Upper lobe of right lung (tissue), 1 donor: ENCODE data around the gene PKD1. TPM values are rescaled to one million over a fixed set of nuclear protein-coding genes. Genes with fewer than 3 reads are reported as not detected.

Source experiments
- ATAC-seq: fragments of 200-7000 bp; cut with Tn5 transposase; one replicate; pipeline ENCODE4 v1.9.1; 2020; ENCODE audit warnings: mild to moderate bottlenecking, moderate library complexity
- DNase-seq: peaks from one replicate; pipeline ENCODE4 v3.0.0-alpha.2; 2020
- H3K27ac ChIP-seq: fragments of 200-600 bp; one replicate; pipeline ENCODE4 v1.8.0; 2022
- H3K27me3 ChIP-seq: fragments of 200-600 bp; one replicate; pipeline ENCODE4 v1.8.0; 2022; ENCODE audit warnings: mild to moderate bottlenecking
- H3K36me3 ChIP-seq: fragments of 200-600 bp; one replicate; pipeline ENCODE4 v1.8.0; 2022
- H3K4me1 ChIP-seq: fragments of 200-600 bp; one replicate; pipeline ENCODE4 v1.8.0; 2022
- H3K4me3 ChIP-seq: fragments of 200-600 bp; one replicate; pipeline ENCODE4 v1.8.0; 2022; ENCODE audit warnings: mild to moderate bottlenecking
- H3K9me3 ChIP-seq: fragments of 200-600 bp; one replicate; pipeline ENCODE4 v1.8.0; 2022
- intact Hi-C: fragments of 100-400 bp; cut with DNase I; formaldehyde crosslinking; loops from one replicate; pipeline ENCODE4 v1.11.0; 2022
- total RNA-seq: library from RNA; stranded (reverse); fragmentation: NEBNext Ultra II Directional; extraction: Animal tissue kit (Norgen Biotek cat#: 25700); gene quantifications from one replicate; pipeline ENCODE4 v1.2.1, GENCODE V29; 2021
- TF ChIP-seq, protein P1 (sequence below): fragments of 200-600 bp; IDR thresholded peaks from one replicate; pipeline ENCODE4 v1.8.0; 2022; ENCODE audit warnings: antibody characterized with exemption
- donor health status: DM: no; HTN: yes; CAD: no; lungs with severe emphysema.

The PKD1 gene
- total RNA-seq, 1 donor from 2014 or later, result 84.8 TPM

DNA sequence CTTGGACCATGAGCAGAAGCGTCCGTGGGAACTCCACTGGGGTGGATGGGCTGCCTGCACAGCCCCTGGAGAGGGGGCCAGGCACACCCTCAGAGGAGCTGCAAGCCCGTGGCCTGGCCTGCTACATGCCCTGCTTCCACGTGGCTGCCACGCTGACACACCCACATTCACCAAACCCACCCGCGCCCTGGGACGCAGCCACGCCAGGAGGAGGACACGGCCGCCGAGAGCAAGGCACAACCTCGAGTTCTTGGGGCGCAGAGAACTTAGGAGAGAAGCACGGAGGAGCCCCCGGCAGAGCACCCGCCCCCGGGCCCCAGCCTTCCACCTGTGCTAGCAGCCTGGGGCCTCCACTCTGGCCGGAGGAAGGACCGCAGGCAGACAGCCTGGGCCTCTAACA, 41.9 kb upstream of the PKD1 start:
- intact Hi-C loops, result no loop called here
- Histone ChIP-seq H3K27ac (no peak overlapping the region), H3K4me1 (no peaks in the 10 kb centered on the region), H3K27me3 (no peaks in the 10 kb centered on the region), H3K36me3 (peaks cover 38% of the 10 kb centered on the region), H3K9me3 (no peaks in the 10 kb centered on the region), H3K4me3 (no peak overlapping the region)
- TF ChIP-seq, protein P1, sequence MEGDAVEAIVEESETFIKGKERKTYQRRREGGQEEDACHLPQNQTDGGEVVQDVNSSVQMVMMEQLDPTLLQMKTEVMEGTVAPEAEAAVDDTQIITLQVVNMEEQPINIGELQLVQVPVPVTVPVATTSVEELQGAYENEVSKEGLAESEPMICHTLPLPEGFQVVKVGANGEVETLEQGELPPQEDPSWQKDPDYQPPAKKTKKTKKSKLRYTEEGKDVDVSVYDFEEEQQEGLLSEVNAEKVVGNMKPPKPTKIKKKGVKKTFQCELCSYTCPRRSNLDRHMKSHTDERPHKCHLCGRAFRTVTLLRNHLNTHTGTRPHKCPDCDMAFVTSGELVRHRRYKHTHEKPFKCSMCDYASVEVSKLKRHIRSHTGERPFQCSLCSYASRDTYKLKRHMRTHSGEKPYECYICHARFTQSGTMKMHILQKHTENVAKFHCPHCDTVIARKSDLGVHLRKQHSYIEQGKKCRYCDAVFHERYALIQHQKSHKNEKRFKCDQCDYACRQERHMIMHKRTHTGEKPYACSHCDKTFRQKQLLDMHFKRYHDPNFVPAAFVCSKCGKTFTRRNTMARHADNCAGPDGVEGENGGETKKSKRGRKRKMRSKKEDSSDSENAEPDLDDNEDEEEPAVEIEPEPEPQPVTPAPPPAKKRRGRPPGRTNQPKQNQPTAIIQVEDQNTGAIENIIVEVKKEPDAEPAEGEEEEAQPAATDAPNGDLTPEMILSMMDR, result no peak
- ATAC-seq (no peak), DNase-seq (no peak)

DNA sequence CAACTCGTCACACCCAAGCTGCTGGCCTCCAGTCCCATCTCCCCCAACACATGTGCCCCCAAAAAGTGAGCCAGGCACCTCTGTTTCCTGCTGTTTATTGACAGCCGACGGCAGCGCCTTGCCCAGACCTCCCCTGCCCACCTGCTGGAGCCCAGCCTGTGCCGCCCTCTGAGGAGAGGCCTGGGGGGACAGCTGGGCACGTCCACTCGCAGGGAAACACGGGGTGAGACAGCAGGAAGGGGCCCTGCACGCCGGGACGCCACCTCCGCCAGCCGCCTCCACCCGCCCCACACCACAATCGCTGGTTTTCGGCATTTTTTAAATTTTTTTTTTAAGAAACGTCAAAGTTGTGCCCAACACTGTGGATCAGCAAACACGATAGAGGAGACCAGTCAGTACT, 41.4 kb upstream of the PKD1 start:
- Histone ChIP-seq H3K27me3 (no peaks in the 10 kb centered on the region), H3K36me3 (peaks cover 38% of the 10 kb centered on the region), H3K9me3 (no peaks in the 10 kb centered on the region), H3K4me1 (no peaks in the 10 kb centered on the region), H3K4me3 (no peak overlapping the region), H3K27ac (no peak overlapping the region)
- intact Hi-C loops, result no loop called here
- DNase-seq (no peak), ATAC-seq (no peak)
- TF ChIP-seq, protein P1, result no peak

DNA sequence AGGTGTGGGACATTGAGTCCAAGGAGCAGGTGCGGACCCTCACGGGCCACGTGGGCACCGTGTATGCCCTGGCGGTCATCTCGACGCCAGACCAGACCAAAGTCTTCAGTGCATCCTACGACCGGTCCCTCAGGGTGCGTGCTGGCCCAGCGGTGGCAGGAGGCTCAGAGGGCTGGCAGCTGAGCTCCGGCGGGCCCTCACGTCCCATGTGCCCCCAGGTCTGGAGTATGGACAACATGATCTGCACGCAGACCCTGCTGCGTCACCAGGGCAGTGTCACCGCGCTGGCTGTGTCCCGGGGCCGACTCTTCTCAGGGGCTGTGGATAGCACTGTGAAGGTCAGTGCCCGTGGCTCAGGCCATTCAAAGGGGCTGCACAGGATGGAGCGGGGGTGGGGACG, 40.3 kb upstream of the PKD1 start:
- H3K36me3 ChIP-seq, result peaks cover 45% of the 10 kb centered on the region
- intact Hi-C loops, result no loop called here
- no peaks in the 10 kb centered on the region for H3K27me3 ChIP-seq
- no peak overlapping the region for H3K4me3 ChIP-seq
- no peaks in the 10 kb centered on the region for H3K9me3 ChIP-seq
- DNase-seq (no peak), ATAC-seq (no peak)
- no peak overlapping the region for H3K27ac ChIP-seq
- TF ChIP-seq, protein P1, result no peak
- no peaks in the 10 kb centered on the region for H3K4me1 ChIP-seq

DNA sequence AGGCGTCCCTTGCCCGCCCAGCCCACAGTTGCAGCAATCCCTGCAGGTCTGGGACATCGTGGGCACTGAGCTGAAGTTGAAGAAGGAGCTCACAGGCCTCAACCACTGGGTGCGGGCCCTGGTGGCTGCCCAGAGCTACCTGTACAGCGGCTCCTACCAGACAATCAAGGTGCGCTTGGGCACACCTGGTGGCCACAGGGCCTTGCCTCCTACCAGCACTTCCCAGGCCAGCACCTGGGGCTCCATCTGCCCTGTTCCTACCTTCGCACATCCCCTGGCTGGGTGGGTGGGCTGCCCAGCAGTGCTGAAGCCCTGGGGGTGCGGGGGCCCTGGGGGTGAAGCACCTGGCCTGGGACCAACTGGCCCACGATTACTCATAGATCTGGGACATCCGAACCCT, 39.8 kb upstream of the PKD1 start:
- no peaks in the 10 kb centered on the region for H3K4me1 ChIP-seq
- peaks cover 45% of the 10 kb centered on the region for H3K36me3 ChIP-seq
- no peak for DNase-seq
- TF ChIP-seq, protein P1, result no peak
- no peak for ATAC-seq
- no peak overlapping the region for H3K4me3 ChIP-seq
- intact Hi-C loops, result no loop called here
- H3K9me3 ChIP-seq, result no peaks in the 10 kb centered on the region
- H3K27me3 ChIP-seq, result no peaks in the 10 kb centered on the region
- no peak overlapping the region for H3K27ac ChIP-seq

DNA sequence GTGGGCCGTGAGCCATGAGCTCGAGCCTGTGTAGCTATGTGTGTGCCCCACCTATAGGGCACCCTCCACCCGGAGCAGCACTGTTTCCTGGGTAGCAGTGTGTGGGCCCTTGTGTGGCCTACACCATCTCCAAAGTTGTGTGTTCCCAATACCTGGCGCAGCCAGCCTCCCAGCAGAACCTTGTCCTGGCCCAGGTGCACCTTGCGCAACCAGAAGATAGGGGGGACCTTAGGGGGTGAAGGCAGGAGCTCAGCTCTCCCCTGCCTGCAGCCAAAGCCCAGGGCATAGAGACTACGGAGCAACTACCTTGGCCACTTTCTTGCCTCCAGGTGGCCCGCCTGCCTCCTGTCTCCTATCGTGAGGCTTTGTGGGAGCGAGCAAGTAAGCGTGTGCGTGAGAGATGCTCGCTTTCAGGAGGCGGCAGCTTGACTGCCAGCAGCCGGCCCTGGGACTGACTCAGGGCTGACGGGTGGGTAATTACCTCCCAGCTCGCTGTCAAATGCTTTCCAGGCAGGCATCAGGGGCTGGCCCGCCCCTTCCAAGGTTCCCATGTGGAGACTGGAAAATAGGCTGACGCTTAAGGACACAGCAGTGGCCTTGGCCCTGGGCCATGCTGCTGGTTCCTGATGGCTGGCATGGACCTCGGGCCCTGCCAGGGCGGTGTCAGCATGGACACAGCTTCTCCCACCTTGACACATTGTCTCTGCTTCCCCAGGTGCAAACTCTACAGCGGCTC, 38.9 kb upstream of the PKD1 start:
- DNase-seq (no peak), ATAC-seq (no peak)
- TF ChIP-seq, protein P1, result no peak
- H3K27me3 ChIP-seq, result no peaks in the 10 kb centered on the region
- no peak overlapping the region for H3K4me3 ChIP-seq
- intact Hi-C loops, result no loop called here
- peaks cover 47% of the 10 kb centered on the region for H3K36me3 ChIP-seq
- H3K9me3 ChIP-seq, result no peaks in the 10 kb centered on the region
- H3K4me1 ChIP-seq, result no peaks in the 10 kb centered on the region
- no peak overlapping the region for H3K27ac ChIP-seq

DNA sequence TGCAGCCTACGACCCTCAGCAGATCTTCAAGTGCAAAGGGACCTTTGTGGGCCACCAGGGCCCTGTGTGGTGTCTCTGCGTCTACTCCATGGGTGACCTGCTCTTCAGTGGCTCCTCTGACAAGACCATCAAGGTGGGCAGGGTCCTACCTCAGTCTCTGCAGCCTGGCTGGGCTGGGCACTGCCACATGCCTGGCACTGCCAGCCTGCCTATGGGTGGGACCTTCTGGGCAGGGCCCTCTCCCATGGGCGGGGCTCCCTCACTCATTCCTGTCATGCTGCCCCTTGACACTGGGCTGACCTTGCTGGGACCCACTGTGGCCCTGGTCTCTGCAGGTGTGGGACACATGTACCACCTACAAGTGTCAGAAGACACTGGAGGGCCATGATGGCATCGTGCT, 38.2 kb upstream of the PKD1 start:
- intact Hi-C loops, result no loop called here
- H3K4me1 ChIP-seq, result no peaks in the 10 kb centered on the region

More for the DNA sequence above, 38.2 kb upstream of the PKD1 start:
- Histone ChIP-seq H3K4me3 (no peak overlapping the region), H3K36me3 (peaks cover 50% of the 10 kb centered on the region), H3K9me3 (no peaks in the 10 kb centered on the region), H3K27me3 (no peaks in the 10 kb centered on the region), H3K27ac (no peak overlapping the region)
- DNase-seq (no peak), ATAC-seq (no peak)
- TF ChIP-seq, protein P1, result no peak
